SU-DHL-6 (cell line): ENCODE data around the gene KCNJ15.

Source experiments
- H2AFZ ChIP-seq: fragments of 200-600 bp; sonication (generic); 2 replicates; pipeline ENCODE4 v1.6.1; 2014; ENCODE audit warnings: low read depth, mild to moderate bottlenecking, moderate library complexity, mixed read lengths, antibody characterized with exemption, low read length; ENCODE audit not compliant: severe bottlenecking
- H3F3A ChIP-seq: fragments of 200-600 bp; shearing (Covaris generic); 2 replicates; pipeline ENCODE4 v1.6.0; 2016; ENCODE audit warnings: antibody characterized with exemption, mild to moderate bottlenecking; ENCODE audit not compliant: insufficient read depth
- H3K27ac ChIP-seq: fragments of 200-600 bp; sonication (generic); 2 replicates; pipeline ENCODE4 v1.5.1; 2016; ENCODE audit warnings: low read depth, mild to moderate bottlenecking, low read length, moderate library complexity, mixed read lengths
- H3K27me3 ChIP-seq: fragments of 200-600 bp; sonication (generic), shearing (Covaris generic); 2 replicates; pipeline ENCODE4 v1.6.0; 2014; ENCODE audit warnings: mild to moderate bottlenecking, low read length
- H3K36me3 ChIP-seq: fragments of 200-600 bp; sonication (generic); 2 replicates; pipeline ENCODE4 v1.6.1; 2014; ENCODE audit warnings: mild to moderate bottlenecking, low read length, mixed read lengths
- H3K4me2 ChIP-seq: fragments of 300-600, 200-600 bp; shearing (Covaris generic), sonication (generic); 2 replicates; pipeline ENCODE4 v1.6.0; 2014; ENCODE audit warnings: low read length, low read depth, mild to moderate bottlenecking; ENCODE audit not compliant: poor library complexity, severe bottlenecking
- H3K4me3 ChIP-seq: fragments of 200-600 bp; sonication (generic); 2 replicates; pipeline ENCODE4 v1.5.1; 2014; ENCODE audit warnings: antibody characterized with exemption, low read length, mild to moderate bottlenecking, mixed read lengths; ENCODE audit not compliant: insufficient read depth, poor library complexity, severe bottlenecking
- H3K79me2 ChIP-seq: fragments of 200-600 bp; sonication (generic); 2 replicates; pipeline ENCODE4 v1.6.1; 2014; ENCODE audit warnings: mild to moderate bottlenecking, low read length, moderate library complexity; ENCODE audit not compliant: insufficient read depth
- H3K9ac ChIP-seq: fragments of 200-600 bp; sonication (generic); 2 replicates; pipeline ENCODE4 v1.7.0; 2014; ENCODE audit warnings: mild to moderate bottlenecking, low read length
- H3K9me2 ChIP-seq: fragments of 200-600 bp; sonication (generic); replicated peaks from 2 replicates; pipeline ENCODE4 v1.6.1; 2014; ENCODE audit warnings: low read length; ENCODE audit not compliant: insufficient read depth
- H3K9me3 ChIP-seq: fragments of 200-600 bp; sonication (generic); 2 replicates; pipeline ENCODE4 v1.6.1; 2014; ENCODE audit warnings: low read length, mixed read lengths; ENCODE audit not compliant: insufficient read depth
- H4K20me1 ChIP-seq: fragments of 200-600 bp; sonication (generic); 2 replicates; pipeline ENCODE4 v1.6.1; 2014; ENCODE audit warnings: low read depth, mild to moderate bottlenecking, antibody characterized with exemption, low read length, moderate library complexity, mixed read lengths
- CTCF ChIP-seq: fragments of 200-600 bp; sonication (generic); IDR thresholded peaks from one replicate; pipeline ENCODE4 v1.5.1; 2017; ENCODE audit warnings: antibody characterized with exemption, mild to moderate bottlenecking, low read length, moderate library complexity; ENCODE audit not compliant: insufficient read depth, poor library complexity, severe bottlenecking
- EZH2phosphoT487 ChIP-seq: fragments of 200-600 bp; sonication (generic), shearing (Covaris generic); conservative IDR thresholded peaks from 2 replicates; pipeline ENCODE4 v1.6.1; 2018; ENCODE audit warnings: mild to moderate bottlenecking, antibody characterized with exemption, low read length, moderate library complexity, mixed read lengths

The KCNJ15 gene

GRCh38 chr21:38256599-38257302 is at the start of gene KCNJ15:
KCNJ15 (plus strand) TSS chr21:38256991; CDS start chr21:38299262, 42,271 bp downstream.
- H2AFZ ChIP-seq: no peak within 1 kb of the TSS
- H3K9ac ChIP-seq: no peak within 1 kb of the TSS

GRCh38 chr21:38208118-38208517 is 48.7 kb upstream of the KCNJ15 start:
- H3K4me2 ChIP-seq: no peak overlapping the region

More at GRCh38 chr21:38256599-38257302, at the start of gene KCNJ15:
- H3K9me3 ChIP-seq: no peaks in the 10 kb centered on the region
- H3K4me3 ChIP-seq: no peak within 1 kb of the TSS
- H3K4me2 ChIP-seq: no peak within 1 kb of the TSS
- no peaks in the 10 kb centered on the region for H3K27me3 ChIP-seq
- H4K20me1 ChIP-seq: no peaks in the 10 kb centered on the region
- no peaks in the 10 kb centered on the region for H3K79me2 ChIP-seq
- H3K36me3 ChIP-seq: no peaks in the 10 kb centered on the region
- H3F3A ChIP-seq: no peaks in the 10 kb centered on the region
- H3K9me2 ChIP-seq: no peaks in the 10 kb centered on the region
- TF ChIP-seq CTCF: no peak
- no peak for TF ChIP-seq EZH2phosphoT487
- no peak within 1 kb of the TSS for H3K27ac ChIP-seq

GRCh38 chr21:38211321-38211720 is 45.5 kb upstream of the KCNJ15 start:
- no peaks in the 10 kb centered on the region for H3F3A ChIP-seq
- H3K27ac ChIP-seq: no peak overlapping the region
- no peaks in the 10 kb centered on the region for H3K79me2 ChIP-seq
- H3K4me3 ChIP-seq: no peak overlapping the region
- TF ChIP-seq EZH2phosphoT487 (no peak), CTCF (no peak)
- H3K36me3 ChIP-seq: no peaks in the 10 kb centered on the region
- H2AFZ ChIP-seq: no peak overlapping the region
- H3K9me2 ChIP-seq: no peaks in the 10 kb centered on the region
- no peak overlapping the region for H3K4me2 ChIP-seq
- no peaks in the 10 kb centered on the region for H4K20me1 ChIP-seq
- H3K9me3 ChIP-seq: no peaks in the 10 kb centered on the region
- no peaks in the 10 kb centered on the region for H3K27me3 ChIP-seq
- no peak overlapping the region for H3K9ac ChIP-seq

More at GRCh38 chr21:38208118-38208517, 48.7 kb upstream of the KCNJ15 start:
- Histone ChIP-seq H4K20me1 (no peaks in the 10 kb centered on the region), H2AFZ (no peak overlapping the region), H3K9me2 (no peaks in the 10 kb centered on the region), H3K79me2 (no peaks in the 10 kb centered on the region), H3K9me3 (no peaks in the 10 kb centered on the region), H3K27ac (no peak overlapping the region), H3K9ac (no peak overlapping the region), H3K36me3 (no peaks in the 10 kb centered on the region), H3F3A (no peaks in the 10 kb centered on the region), H3K4me3 (no peak overlapping the region), H3K27me3 (no peaks in the 10 kb centered on the region)
- TF ChIP-seq CTCF: no peak
- no peak for TF ChIP-seq EZH2phosphoT487
